ENCODE results near the gene SH2D7. TPM values are rescaled to one million over a fixed set of nuclear protein-coding genes. Genes with fewer than 3 reads are reported as not detected.
"Not testable (repeated sequence)": the region's sequence is repeated elsewhere in the genome, so short reads cannot be mapped to it uniquely, and the experiment has no call there.

The SH2D7 gene
- total RNA-seq, 1 donor from 2014 or later, result not detected

DNA sequence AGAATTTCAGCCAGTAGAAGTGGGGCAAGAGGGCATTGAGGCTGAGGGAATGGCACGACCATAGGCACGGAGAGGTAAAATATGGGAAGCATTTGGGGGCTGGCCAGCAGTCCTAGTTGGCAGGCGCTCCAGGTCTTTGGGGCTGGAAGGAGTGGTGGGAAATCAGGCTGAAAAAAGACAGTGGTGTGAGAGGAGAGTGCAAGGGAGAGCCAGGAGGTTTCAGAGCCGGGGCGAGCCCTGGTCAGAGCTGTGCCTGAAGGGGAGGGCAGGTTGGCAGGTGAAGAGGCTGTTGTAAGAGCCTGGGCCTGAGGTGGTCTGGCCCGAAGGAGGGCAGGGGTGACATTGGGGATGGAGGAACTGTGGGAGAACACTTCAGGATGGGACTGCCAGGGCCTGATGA, 55.2 kb downstream of the SH2D7 start:
- Mint-ChIP-seq H3K27me3 (no peaks in the 10 kb centered on the region), H3K4me1 (ENCODE audit: unreplicated experiment) (peaks cover 23% of the 10 kb centered on the region), H3K9me3 (no peaks in the 10 kb centered on the region), H3K27ac (peak overlapping the region; percentile 74), H3K36me3 (peaks cover 3% of the 10 kb centered on the region), H3K4me3 (peak overlapping the region; percentile 76)
- no peak for DNase-seq (ENCODE audit: extremely low spot score, unreplicated experiment)
- TF ChIP-seq, protein P1, sequence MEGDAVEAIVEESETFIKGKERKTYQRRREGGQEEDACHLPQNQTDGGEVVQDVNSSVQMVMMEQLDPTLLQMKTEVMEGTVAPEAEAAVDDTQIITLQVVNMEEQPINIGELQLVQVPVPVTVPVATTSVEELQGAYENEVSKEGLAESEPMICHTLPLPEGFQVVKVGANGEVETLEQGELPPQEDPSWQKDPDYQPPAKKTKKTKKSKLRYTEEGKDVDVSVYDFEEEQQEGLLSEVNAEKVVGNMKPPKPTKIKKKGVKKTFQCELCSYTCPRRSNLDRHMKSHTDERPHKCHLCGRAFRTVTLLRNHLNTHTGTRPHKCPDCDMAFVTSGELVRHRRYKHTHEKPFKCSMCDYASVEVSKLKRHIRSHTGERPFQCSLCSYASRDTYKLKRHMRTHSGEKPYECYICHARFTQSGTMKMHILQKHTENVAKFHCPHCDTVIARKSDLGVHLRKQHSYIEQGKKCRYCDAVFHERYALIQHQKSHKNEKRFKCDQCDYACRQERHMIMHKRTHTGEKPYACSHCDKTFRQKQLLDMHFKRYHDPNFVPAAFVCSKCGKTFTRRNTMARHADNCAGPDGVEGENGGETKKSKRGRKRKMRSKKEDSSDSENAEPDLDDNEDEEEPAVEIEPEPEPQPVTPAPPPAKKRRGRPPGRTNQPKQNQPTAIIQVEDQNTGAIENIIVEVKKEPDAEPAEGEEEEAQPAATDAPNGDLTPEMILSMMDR (conservative IDR thresholded peaks at IDR 0.05), result no peak

DNA sequence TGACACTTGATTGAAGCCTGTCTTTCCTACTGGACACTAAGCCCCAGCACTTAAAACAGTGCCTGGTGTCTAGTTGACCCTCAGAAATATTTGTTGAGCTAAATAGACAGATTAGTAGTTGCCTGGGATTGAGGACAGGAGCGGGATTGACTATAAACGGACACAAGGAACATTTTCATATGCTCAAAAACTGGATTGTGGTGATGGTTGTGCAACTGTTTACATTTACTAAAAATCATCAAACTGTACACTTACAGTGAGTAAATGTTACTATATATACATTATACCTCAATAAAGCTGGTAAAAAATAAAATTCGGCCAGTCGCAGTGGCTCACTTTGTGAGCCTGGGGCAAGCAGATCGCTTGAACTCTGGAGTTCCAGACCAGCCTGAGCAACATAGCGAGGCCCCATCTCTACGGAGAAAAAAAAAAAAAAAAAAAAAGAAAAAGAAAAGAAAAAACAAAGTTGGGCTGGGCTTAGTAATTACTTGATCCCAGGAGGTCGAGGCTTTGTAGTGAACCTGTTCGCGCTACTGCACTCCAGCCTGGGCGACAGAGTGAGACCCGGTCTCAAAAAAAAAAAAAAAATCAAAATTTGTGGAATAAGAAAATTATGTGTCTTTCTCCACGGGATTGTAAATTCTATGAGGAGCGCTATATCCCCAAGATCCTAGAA, 56.2 kb downstream of the SH2D7 start:
- peak overlapping the region; percentile 97 for H3K4me3 Mint-ChIP-seq
- H3K27ac Mint-ChIP-seq, result peak overlapping the region; percentile 97
- TF ChIP-seq, protein P1 (conservative IDR thresholded peaks at IDR 0.05), result no peak
- H3K27me3 Mint-ChIP-seq, result no peaks in the 10 kb centered on the region
- H3K36me3 Mint-ChIP-seq, result peaks cover 7% of the 10 kb centered on the region
- no peak for DNase-seq (ENCODE audit: extremely low spot score, unreplicated experiment)
- H3K4me1 Mint-ChIP-seq (ENCODE audit: unreplicated experiment), result peaks cover 23% of the 10 kb centered on the region
- H3K9me3 Mint-ChIP-seq, result no peaks in the 10 kb centered on the region

- peak within 1 kb of the TSS; percentile 97 for H3K27ac Mint-ChIP-seq
- H3K4me3 Mint-ChIP-seq, result peak within 1 kb of the TSS; percentile 97
- H3K27me3 Mint-ChIP-seq, result no peaks in the 10 kb centered on the region
- H3K4me1 Mint-ChIP-seq (ENCODE audit: unreplicated experiment), result peaks cover 23% of the 10 kb centered on the region
- DNase-seq (ENCODE audit: extremely low spot score, unreplicated experiment), result peak; percentile 100
- H3K9me3 Mint-ChIP-seq, result no peaks in the 10 kb centered on the region
- TF ChIP-seq, protein P1 (conservative IDR thresholded peaks at IDR 0.05), result no peak
- peaks cover 7% of the 10 kb centered on the region for H3K36me3 Mint-ChIP-seq
Measured at GRCh38 chr15:78149068-78149804, 56.9 kb downstream of the SH2D7 start, which contains the start of gene IDH3A. Gene IDH3A, plus strand, starts transcription at chr15:78149362. Its CDS starts 42 bp downstream, at chr15:78149404.

DNA sequence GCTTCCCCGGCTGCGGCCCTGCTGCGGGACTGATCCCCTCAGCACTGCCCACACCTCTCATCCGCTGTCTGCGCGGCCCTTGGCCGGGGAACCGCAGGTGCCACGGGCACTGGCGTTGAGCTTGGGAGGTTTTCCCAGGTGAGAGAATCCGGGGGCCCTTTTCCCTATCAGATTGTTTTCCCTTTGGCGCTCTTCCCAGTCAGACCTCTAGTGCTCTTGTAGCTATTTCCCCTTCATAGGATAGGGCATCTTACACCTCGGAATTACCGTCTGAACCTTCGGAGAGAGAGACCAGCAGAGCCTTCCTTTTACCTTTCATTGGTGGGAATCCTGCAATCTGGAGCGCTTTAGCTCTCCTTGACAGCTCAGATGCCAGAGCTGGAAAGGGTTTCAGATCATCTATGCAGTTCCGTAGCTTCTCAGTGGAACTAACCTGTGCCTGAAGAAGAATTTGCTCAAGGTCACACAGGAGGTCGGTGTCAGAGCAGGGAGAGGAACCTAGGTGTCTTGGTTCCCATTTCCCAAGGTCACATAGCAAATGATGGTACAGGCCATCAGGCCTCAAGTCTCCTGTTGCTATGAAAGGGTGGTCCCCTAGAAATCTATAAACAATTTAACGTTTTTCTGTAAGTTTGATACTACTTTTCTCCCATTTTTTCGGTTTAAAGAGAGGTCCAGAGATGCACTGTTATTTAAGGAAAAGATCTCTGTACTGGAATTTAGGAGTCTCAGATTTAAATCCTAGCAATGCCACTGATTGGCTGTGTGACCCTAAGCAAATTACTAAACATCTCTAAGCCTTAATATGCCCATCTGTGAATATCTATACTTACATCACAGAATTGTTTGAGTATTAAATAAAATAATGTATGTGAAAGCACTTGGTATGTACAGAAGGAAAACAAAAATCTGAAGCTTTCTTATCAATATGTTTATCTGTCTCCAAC, 57.7 kb downstream of the SH2D7 start:
- Mint-ChIP-seq H3K9me3 (no peaks in the 10 kb centered on the region), H3K27ac (peak overlapping the region; percentile 84), H3K27me3 (no peaks in the 10 kb centered on the region), H3K4me3 (peak overlapping the region; percentile 94), H3K4me1 (ENCODE audit: unreplicated experiment) (peaks cover 23% of the 10 kb centered on the region), H3K36me3 (peaks cover 7% of the 10 kb centered on the region)
- TF ChIP-seq, protein P1 (conservative IDR thresholded peaks at IDR 0.05), result no peak
- no peak for DNase-seq (ENCODE audit: extremely low spot score, unreplicated experiment)

DNA sequence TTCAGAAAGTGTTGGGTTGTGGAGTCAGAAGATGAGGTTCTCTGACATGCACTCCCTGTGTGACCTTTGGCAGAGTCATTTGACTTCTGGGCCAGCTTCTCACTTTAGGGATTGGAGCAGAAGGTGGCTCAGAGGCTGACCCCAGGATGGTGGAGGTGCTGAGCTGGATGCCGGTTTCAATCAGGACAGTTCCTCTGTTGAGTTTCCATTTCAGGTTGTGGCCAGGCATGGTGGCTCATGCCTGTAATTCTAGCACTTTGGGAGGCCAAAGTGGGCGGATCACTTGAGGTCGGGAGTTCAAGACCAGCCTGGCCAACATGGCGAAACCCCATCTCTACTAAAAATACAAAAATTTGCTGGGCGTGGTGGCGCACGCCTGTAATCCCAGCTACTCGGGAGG, 58.7 kb downstream of the SH2D7 start:
- Mint-ChIP-seq H3K4me3 (peak overlapping the region; percentile 94), H3K27ac (peak overlapping the region; percentile 84), H3K4me1 (ENCODE audit: unreplicated experiment) (peaks cover 23% of the 10 kb centered on the region)
- DNase-seq (ENCODE audit: extremely low spot score, unreplicated experiment); H3K9me3 Mint-ChIP-seq; H3K36me3 Mint-ChIP-seq; H3K27me3 Mint-ChIP-seq: not testable (repeated sequence)

Other genes with a start within 250 kb of the SH2D7 start
- 17.4 and 22.1 TPM in 2 replicates for gene TBC1D2B, start 14.8 kb upstream of the SH2D7 start, total RNA-seq (ENCODE audit: low replicate concordance)
- 15.7 and 20.1 TPM in 2 replicates for gene CIB2, start 38.9 kb downstream of the SH2D7 start, total RNA-seq (ENCODE audit: low replicate concordance)
- gene IDH3A, start 56.8 kb downstream of the SH2D7 start, total RNA-seq (ENCODE audit: low replicate concordance), result 66.5 and 93.6 TPM in 2 replicates
- gene ACSBG1, start 142.0 kb downstream of the SH2D7 start, total RNA-seq (ENCODE audit: low replicate concordance), result 0.71 TPM in 1 of 2 replicates, not detected in the other
- gene DNAJA4, start 172.0 kb downstream of the SH2D7 start, total RNA-seq (ENCODE audit: low replicate concordance), result 0.10 and 15.0 TPM in 2 replicates
- 43.6 and 54.4 TPM in 2 replicates for gene SKIC8, start 207.0 kb downstream of the SH2D7 start, total RNA-seq (ENCODE audit: low replicate concordance)
- gene CRABP1, start 247.8 kb downstream of the SH2D7 start, total RNA-seq (ENCODE audit: low replicate concordance), result 20.5 and 685 TPM in 2 replicates